GM18508 (cell line): ENCODE data around the gene LRRC28.
A peak's percentile ranks its signal among the peaks of the same experiment; 100 is the strongest.

Experiments used
- ATAC-seq: cut with Tn5 transposase; IDR thresholded peaks from one replicate; pipeline ENCODE4 v1.9.1; 2021; ENCODE audit warnings: moderate number of reproducible peaks; ENCODE audit not compliant: insufficient read depth, unreplicated experiment

Gene LRRC28

DNA sequence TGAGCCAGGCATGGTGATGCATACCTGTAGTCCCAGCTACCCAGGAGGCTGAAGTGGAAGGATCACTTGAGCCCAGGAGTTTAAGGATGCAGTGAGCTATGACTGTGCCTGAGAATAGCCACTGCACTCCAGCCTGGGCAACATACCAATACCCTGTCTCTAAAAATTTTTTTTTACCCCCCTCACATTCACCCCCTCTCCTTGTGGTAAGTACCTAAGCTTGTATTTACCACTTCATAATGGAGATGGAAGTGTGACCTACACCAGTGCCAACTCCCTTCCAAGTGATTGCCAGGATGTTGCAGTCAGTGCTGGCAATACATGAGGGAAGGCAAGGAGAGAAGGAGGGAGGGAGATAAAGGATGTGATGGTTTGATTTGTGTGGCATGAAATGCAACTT lies 84.2 kb downstream of the LRRC28 start:
- no peak for ATAC-seq

DNA sequence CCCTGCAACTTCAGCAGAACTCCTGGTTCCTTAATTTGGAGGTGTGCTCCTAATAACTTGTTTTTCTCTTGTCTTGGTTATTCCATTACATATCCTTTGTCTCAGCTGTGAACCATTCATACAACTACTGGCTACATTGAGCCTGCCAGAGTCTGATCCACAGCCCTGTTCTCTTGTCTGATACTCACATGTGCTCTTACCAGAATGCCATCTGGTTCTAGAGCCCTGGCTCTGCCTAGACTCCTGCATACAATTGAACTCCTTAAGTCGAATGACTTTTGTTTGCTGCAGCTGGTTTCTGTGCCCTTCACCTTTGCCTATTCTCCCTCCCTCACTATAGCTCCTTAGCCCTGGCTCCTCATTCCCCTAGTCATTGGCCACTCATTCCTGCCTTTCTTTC lies 85.5 kb downstream of the LRRC28 start:
- no peak for ATAC-seq

- no peak for ATAC-seq
These were observed 89.1 kb downstream of the LRRC28 start for GRCh38 chr15:99340347-99340746.

- no peak for ATAC-seq
These were observed 90.5 kb downstream of the LRRC28 start for GRCh38 chr15:99341786-99342185.

DNA sequence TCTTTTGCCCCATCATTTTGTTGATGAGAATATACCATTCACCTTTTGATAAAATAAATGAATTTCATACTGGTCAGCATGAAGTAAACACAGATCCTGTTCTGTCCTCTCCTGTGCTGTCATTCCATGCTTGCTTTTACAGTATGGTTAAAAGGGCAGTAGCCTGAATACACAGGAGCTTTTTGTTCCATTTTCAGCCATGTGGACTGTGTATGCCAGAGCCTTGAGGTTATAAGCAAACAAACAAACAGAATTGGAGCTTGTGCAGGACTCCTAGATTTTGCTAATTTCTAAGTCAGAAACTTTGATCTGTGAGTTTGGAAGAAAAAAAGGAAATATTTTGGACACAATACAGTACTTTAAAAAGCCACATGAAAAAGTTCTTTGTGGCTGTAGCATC lies 91.9 kb downstream of the LRRC28 start:
- no peak for ATAC-seq

GRCh38 chr15:99343881-99344551 lies 92.7 kb downstream of the LRRC28 start:
- no peak for ATAC-seq

DNA sequence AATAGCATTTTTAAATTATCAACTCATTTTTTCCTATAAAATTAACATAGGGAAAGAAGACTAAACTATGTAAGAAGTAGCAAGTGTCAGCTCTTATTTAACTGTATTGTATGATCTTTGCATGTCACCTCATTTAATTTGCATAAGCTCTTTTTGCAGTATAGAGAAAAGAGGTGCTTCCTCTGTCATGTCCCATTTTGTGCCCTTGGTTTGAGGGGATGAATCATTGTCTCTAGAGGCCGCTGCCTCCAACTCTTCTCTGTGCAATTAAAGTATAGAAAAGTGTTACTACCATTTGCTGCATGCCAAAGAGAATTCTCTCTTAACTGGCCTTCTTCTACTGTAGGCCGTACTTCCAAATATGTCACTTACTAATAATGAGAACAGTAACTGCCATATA lies 93.4 kb downstream of the LRRC28 start:
- ATAC-seq: no peak

DNA sequence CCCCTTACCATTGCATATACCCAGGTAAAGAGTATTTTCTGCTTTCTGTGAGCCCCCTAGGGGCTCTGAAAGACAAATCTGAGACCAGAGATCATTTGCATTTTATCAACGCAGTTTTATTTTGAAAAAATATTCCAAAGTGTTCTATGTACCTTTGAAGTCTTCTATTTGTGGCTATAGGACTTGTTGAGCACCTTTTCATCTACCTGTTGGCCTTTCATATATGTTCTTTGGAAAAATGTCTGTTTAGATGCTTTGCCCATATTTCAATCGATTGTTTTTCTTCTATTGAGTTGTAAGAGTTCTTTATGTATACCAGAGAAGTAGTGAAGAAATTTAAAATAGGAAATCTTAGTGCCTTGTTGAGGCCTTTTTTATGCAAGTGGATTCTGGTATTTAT lies 94.0 kb downstream of the LRRC28 start:
- ATAC-seq: no peak

DNA sequence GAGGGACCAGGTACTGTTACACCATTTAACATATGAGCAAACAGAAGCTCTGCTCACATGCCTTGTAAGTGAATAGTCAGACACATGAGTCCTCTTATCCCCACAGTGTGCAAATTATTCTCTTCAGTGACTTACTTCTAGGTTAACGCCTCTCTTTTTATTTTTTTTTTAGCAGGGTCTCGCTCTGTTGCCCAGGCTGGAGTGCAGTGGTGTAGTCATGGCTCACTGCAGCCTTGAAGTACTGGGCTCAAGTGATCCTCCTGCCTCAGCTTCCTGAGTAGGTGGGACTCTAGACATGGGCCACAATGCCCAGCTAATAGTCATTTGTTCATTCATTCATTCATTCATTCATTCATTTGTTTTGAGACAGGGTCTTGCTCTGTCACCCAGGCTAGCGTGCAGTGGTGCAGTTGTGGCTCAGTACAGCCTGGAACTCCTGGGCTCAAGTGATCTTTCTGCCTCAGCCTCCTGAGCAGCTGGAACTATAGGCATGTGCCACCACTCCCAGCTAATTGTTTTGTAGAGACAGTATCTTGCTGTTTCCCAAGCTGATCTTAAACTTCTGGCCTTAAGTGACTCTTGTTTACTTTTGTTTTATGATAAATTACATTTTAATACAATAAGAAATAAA lies 94.7 kb downstream of the LRRC28 start:
- no peak for ATAC-seq

DNA sequence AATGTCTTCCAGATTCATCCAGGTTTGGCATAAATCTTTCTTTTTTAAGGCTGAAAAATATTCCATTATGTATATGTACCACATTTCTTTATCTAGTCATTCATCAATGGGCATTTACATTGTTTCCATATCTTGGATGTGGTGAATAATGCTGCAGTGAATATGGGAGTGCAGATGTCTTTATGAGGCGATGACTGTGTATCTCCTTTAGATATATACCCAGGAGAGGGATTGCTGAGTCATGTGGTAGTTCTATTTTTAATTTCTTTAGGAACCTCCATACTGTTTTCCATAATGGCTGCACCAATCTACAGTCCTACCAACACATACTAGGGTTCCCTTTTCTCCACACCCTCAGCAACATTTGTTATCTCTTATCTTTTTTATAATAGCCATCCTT lies 96.3 kb downstream of the LRRC28 start:
- ATAC-seq: no peak

DNA sequence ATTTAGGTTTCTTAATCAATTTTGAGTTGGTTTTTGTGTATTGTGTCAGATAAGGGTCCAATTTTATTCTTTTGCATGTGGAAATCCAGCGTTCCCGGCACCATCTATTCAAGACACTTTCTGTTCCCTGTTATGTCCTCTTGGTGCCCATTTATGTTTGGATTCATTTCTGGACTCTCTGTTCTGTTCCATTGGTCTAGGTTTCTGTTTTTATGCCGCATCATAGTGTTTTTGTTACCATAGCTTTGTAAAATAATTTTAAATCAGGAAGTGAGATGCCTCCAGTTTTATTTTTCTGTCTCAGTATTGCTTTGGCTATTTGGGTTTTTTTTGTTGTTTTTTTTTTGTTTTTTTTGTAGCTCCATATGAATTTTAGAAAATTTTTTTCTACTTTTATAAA lies 97.1 kb downstream of the LRRC28 start:
- ATAC-seq: no peak

DNA sequence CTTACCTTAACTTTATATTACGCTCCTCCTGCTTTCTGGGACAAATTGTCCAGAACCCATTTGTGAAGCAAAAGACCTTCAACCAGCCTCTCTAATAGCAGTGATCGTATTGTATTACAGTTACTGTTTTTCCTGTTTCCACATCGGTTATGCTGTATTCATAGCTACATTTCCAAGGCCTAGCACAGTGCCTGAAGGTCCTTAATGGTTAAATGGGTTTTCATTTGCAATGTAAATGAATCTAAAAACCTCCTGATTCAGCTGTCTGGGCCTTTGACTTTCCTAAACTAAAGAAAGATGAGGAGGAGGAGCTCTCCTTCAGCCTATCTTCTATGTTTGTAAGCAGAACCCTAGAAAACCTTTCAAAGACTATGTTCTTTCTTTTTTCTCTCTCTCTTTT lies 99.1 kb downstream of the LRRC28 start:
- no peak for ATAC-seq

DNA sequence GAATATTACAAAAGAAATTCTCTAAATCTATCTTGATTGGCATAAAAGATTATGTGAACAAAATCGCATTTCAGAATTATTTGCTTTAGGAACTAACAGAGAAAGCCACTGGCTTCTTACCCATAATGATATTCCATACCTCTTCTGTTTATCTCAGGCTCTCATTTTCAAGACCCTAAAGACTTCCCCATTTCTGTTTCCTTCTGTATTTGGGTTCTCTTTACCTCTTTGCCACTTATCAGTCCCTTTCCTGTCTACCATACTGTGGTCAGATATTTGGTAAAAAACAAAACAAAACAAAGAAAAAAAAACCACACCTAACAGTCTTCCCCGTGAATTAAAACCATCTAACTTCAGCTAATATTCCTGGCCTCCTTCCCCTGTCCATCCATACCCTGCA lies 108.5 kb downstream of the LRRC28 start:
- no peak for ATAC-seq

- ATAC-seq: no peak
These were observed 110.4 kb downstream of the LRRC28 start for GRCh38 chr15:99361545-99362185.

DNA sequence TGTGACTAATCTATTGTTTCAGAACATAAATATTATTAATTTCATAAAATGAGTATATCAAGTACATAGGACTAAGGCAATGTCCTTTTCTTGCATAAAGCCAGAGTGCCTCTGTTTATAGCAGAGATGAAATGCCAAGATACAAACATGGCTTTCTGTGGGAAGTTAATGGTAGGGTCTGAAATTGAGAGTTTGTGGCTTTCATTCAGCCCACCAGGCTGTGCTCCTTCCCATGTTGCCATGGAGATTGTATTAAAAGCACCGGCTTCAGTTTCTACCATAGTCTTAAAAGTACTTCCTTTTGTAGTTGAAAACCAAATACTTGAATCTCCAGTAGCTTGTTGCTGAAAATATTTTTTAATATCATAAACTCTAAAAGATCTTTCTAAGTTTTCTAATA lies 114.0 kb downstream of the LRRC28 start:
- peak; percentile 85 for ATAC-seq

GRCh38 chr15:99366013-99366412 lies 114.7 kb downstream of the LRRC28 start:
- ATAC-seq: no peak

DNA sequence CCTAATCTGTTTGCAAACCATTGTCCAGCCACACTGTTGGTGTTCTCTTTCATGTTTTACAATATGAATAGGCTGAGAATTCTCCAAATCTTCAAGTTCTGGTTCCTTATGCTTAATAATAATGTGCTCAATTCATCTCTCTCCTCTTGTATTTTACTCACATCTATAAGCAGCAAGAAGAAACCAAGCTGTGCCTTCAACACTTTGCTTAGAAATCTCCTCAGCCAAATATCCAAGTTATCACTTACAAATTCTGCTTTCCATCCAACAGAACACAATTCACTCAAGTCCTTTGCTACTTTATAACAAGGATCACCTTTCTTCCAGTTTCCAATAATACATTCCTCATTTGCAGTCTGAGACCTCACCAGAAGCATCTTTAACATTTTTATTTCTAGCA lies 117.5 kb downstream of the LRRC28 start:
- ATAC-seq: no peak

- ATAC-seq: no peak
These were observed 117.9 kb downstream of the LRRC28 start for GRCh38 chr15:99369196-99369595.

GRCh38 chr15:99371180-99372103 lies 120.2 kb downstream of the LRRC28 start:
- peak; percentile 81 for ATAC-seq

DNA sequence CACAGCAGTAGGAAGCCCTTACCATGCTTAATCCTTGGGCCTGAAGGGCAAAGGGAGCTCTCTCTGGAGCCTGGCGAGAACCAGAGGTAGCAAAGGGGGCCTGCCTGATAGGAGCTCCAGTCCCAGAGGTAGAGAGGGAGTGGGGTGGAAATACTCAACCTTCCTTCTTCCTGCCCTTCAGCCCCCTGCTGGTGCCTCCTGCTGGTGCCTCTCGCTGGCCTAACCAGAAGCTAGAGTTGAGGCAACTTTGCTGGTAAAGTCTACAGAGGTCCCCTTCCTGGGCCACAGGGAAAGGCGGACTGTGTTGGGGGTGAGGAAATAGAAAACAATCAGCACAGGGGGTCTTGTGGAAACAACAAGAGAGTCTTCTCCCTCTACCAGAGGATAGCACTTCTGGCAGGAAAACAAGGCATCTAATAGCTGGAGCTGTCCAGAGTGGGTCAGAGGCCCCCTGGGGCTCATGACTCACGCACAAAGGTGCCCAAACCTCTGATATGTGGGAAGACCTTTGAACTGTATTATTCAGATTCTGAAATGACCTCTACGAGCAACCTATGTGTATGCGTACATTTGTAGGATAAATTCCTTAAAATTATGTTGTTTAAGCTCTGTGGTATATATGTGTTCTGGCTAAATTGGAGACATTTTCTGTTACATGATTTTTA lies 133.9 kb downstream of the LRRC28 start:
- ATAC-seq: no peak
